Measurements from ENCODE around the gene CST5. TPM values are rescaled to one million over a fixed set of nuclear protein-coding genes. Genes with fewer than 3 reads are reported as not detected.
"Not testable (repeated sequence)": the region's sequence is repeated elsewhere in the genome, so short reads cannot be mapped to it uniquely, and the experiment has no call there.

The CST5 gene
- total and polyA plus RNA-seq, 11 donors: not detected

- no peak for TF ChIP-seq CTCF (IDR thresholded peaks at IDR 0.05)
- no peak for TF ChIP-seq POLR2A (IDR thresholded peaks at IDR 0.05)
- intact Hi-C loops (cut with DNase I): no loop called here
- Histone ChIP-seq H3K27me3 (peaks cover 0 to 5% (median 0%) of the 10 kb centered on the region in 9 donors), H3K27ac (no peak overlapping the region), H3K4me1 (peaks cover 0 to 14% (median 0%) of the 10 kb centered on the region in 12 donors), H3K9me3 (no peaks in the 10 kb centered on the region), H3K4me3 (no peak overlapping the region), H3K36me3 (no peaks in the 10 kb centered on the region)
- ATAC-seq (no peak), DNase-seq (no peak)
- WGBS, 4 donors: 86 to 89% (median 86%) methylated on average over 9 of the region's 9 CpGs
Measured at GRCh38 chr20:23917024-23917725, 37.6 kb upstream of the CST5 start.

- Histone ChIP-seq H3K9me3 (no peaks in the 10 kb centered on the region), H3K36me3 (no peaks in the 10 kb centered on the region), H3K27ac (no peak overlapping the region), H3K4me3 (no peak overlapping the region), H3K27me3 (peaks cover 0 to 12% (median 0%) of the 10 kb centered on the region in 9 donors), H3K4me1 (peaks cover 0 to 9% (median 0%) of the 10 kb centered on the region in 12 donors)
- TF ChIP-seq CTCF (IDR thresholded peaks at IDR 0.05) (no peak), POLR2A (IDR thresholded peaks at IDR 0.05) (no peak)
- intact Hi-C loops (cut with DNase I): no loop called here
- DNase-seq (no peak), ATAC-seq (no peak)
- WGBS, 4 donors: 56 to 81% (median 69%) methylated on average over 1 of the region's 1 CpG
Measured at GRCh38 chr20:23915844-23916243, 36.3 kb upstream of the CST5 start.

- H3K36me3 ChIP-seq; H3K9me3 ChIP-seq; H3K4me3 ChIP-seq; intact Hi-C loops (cut with DNase I); ATAC-seq; H3K4me1 ChIP-seq; H3K27ac ChIP-seq; DNase-seq: not testable (repeated sequence)
- 76 to 77% (median 77%) methylated on average over 4 of the region's 4 CpGs for WGBS, 4 donors
- peaks cover 0 to 18% (median 0%) of the 10 kb centered on the region in 9 donors for H3K27me3 ChIP-seq
Measured at GRCh38 chr20:23914469-23914868, 34.9 kb upstream of the CST5 start.

GRCh38 chr20:23910210-23910609, 30.7 kb upstream of the CST5 start:
- intact Hi-C loops (cut with DNase I): no loop called here
- ATAC-seq (no peak), DNase-seq (no peak)
- no peak overlapping the region for H3K27ac ChIP-seq
- no peaks in the 10 kb centered on the region for H3K4me1 ChIP-seq
- H3K9me3 ChIP-seq: peaks cover 0 to 5% (median 0%) of the 10 kb centered on the region in 12 donors
- TF ChIP-seq POLR2A (IDR thresholded peaks at IDR 0.05) (no peak), CTCF (IDR thresholded peaks at IDR 0.05) (no peak)
- H3K4me3 ChIP-seq: no peak overlapping the region
- peaks cover 0 to 18% (median 0%) of the 10 kb centered on the region in 9 donors for H3K27me3 ChIP-seq
- H3K36me3 ChIP-seq: no peaks in the 10 kb centered on the region
- WGBS, 4 donors: 78 to 82% (median 81%) methylated on average over 4 of the region's 4 CpGs

- DNase-seq (no peak), ATAC-seq (no peak)
- H3K9me3 ChIP-seq: peaks cover 0 to 14% (median 4%) of the 10 kb centered on the region in 12 donors
- TF ChIP-seq CTCF (IDR thresholded peaks at IDR 0.05) (no peak), POLR2A (IDR thresholded peaks at IDR 0.05) (no peak)
- WGBS, 4 donors: 76 to 86% (median 80%) methylated on average over 2 of the region's 2 CpGs
- peaks cover 0 to 18% (median 0%) of the 10 kb centered on the region in 9 donors for H3K27me3 ChIP-seq
- H3K4me3 ChIP-seq: no peak overlapping the region
- no peak overlapping the region for H3K27ac ChIP-seq
- H3K4me1 ChIP-seq: no peaks in the 10 kb centered on the region
- H3K36me3 ChIP-seq: no peaks in the 10 kb centered on the region
- intact Hi-C loops (cut with DNase I): no loop called here
Measured at GRCh38 chr20:23909390-23909789, 29.8 kb upstream of the CST5 start.

All from heart left ventricle (tissue), 16 donors.